ENCODE measurements around the gene INPP5B. TPM values are rescaled to one million over a fixed set of nuclear protein-coding genes. Genes with fewer than 3 reads are reported as not detected.

The INPP5B gene
- total and polyA plus RNA-seq, 7 donors, result 5.1 to 34.1 (median 29.0) TPM

DNA sequence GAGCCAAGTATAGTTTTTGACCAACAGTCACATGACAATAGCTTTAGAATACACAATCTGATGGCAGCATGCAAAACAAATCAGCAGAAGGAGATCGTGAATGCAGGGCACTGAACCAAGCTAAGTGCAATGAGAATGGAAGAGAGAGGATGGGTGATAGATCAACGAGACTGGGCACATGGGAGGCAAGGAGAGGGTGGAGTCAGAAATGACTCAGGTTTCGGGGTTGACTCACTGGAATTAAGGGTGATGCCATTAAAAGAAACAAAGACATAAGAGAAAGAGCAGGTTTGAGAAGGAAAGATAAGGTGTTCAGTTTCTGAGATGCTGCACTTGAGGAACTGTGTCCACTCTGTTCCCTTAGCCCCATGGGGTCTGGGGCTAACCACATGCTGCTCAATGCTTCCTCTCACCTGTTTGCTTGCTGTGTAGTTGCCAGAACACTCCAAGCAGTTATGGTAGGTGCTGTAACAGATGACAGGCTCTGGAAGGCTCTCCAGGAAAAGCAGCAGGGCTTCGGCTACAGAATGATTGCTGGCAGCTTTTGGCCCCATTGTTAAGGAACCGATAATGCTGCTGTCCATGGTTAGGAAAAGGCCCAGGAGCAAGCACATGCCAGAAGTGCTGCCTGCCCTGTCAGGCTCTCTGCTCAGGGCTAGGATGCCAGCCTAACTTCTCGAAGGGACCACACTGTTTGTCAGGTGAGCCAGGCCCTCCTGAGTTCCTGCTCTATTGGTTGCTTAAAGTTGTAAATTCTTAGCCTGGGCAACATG, 81.3 kb downstream of the INPP5B start:
- no peak overlapping the region for H3K27ac ChIP-seq
- H3K36me3 ChIP-seq, result peaks cover 6 to 88% (median 53%) of the 10 kb centered on the region in 4 donors
- H3K4me1 ChIP-seq, result peaks cover 0 to 2% (median 1%) of the 10 kb centered on the region in 4 donors
- intact Hi-C loops (cut with DNase I), result no loop called here
- no peaks in the 10 kb centered on the region for H3K9me3 ChIP-seq
- 88 to 89% methylated on average over 6 of the region's 6 CpGs for WGBS, 2 donors
- H3K27me3 ChIP-seq, result no peaks in the 10 kb centered on the region
- DNase-seq, result no peak
- TF ChIP-seq POLR2A (IDR thresholded peaks at IDR 0.05) (no peak), POLR2AphosphoS5 (IDR thresholded peaks at IDR 0.05) (no peak), EP300 (IDR thresholded peaks at IDR 0.05) (no peak)
- TF ChIP-seq, protein P1, sequence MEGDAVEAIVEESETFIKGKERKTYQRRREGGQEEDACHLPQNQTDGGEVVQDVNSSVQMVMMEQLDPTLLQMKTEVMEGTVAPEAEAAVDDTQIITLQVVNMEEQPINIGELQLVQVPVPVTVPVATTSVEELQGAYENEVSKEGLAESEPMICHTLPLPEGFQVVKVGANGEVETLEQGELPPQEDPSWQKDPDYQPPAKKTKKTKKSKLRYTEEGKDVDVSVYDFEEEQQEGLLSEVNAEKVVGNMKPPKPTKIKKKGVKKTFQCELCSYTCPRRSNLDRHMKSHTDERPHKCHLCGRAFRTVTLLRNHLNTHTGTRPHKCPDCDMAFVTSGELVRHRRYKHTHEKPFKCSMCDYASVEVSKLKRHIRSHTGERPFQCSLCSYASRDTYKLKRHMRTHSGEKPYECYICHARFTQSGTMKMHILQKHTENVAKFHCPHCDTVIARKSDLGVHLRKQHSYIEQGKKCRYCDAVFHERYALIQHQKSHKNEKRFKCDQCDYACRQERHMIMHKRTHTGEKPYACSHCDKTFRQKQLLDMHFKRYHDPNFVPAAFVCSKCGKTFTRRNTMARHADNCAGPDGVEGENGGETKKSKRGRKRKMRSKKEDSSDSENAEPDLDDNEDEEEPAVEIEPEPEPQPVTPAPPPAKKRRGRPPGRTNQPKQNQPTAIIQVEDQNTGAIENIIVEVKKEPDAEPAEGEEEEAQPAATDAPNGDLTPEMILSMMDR (IDR thresholded peaks at IDR 0.05), result no peak
- H3K4me3 ChIP-seq, result no peak overlapping the region

DNA sequence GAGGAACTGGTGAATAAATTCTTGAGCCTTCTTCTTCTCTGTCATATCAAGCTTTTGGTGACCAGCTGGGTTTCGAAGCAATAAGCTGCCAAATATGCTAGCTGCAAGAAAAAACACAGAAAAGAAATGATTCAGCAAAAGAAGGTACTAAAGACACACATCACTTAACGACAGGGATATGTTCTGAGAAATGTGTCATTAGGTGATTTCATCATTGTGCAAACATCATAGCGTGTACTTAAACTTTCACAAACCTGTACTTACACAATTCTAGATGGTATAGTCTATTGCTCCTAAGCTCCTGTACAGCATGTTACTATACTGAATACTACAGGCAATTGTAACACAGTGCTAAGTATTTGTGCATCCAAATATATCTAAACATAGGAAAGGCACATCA, 84.5 kb downstream of the INPP5B start:
- no peaks in the 10 kb centered on the region for H3K9me3 ChIP-seq
- H3K27me3 ChIP-seq, result no peaks in the 10 kb centered on the region
- H3K4me3 ChIP-seq, result no peak overlapping the region
- TF ChIP-seq EP300 (IDR thresholded peaks at IDR 0.05) (no peak), POLR2AphosphoS5 (IDR thresholded peaks at IDR 0.05) (no peak), POLR2A (IDR thresholded peaks at IDR 0.05) (no peak)
- TF ChIP-seq, protein P1 (IDR thresholded peaks at IDR 0.05), result no peak
- intact Hi-C loops (cut with DNase I), result no loop called here
- H3K27ac ChIP-seq, result no peak overlapping the region
- H3K36me3 ChIP-seq, result peaks cover 0 to 59% (median 34%) of the 10 kb centered on the region in 4 donors
- DNase-seq, result no peak
- H3K4me1 ChIP-seq, result peaks cover 0 to 26% (median 19%) of the 10 kb centered on the region in 4 donors
- 42 to 71% methylated on average over 3 of the region's 3 CpGs for WGBS, 2 donors

DNA sequence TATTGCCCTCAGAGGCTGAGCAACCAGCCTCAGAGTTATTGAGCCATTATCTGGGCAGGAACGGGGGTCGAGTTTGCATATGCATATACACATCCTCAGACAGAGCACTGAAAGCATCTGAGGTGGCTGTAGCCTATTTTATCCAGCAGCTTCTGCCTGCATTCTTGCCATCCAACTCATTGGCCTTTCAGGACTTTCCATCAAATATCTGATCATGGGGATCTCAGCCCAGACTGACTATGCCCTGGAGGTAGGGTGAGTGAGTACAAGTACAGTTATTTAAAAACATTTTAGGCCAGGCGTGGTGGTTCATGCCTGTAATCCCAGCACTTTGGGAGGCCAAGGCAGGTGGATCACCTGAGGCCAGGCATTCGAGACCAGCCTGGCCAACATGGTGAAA, 85.7 kb downstream of the INPP5B start:
- intact Hi-C loops (cut with DNase I), result no loop called here
- H3K36me3 ChIP-seq, result peaks cover 0 to 58% (median 36%) of the 10 kb centered on the region in 4 donors
- WGBS, 2 donors, result 88 to 92% methylated on average over 4 of the region's 4 CpGs

DNA sequence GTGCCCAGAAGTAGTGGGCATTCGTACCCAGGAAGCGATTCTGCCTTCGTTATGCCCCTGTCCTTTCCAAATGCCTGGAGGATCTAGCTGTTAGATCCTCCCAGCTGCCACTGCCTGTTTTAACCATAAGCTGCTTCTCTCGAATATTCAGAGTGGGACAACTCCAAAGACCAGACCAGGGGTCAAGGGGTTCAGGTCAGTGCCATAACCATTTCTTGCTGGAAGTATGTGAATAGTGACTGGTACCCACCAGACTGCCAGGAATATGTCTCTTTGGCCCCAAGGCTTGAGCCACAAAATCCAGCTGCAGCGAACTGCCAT, 86.5 kb downstream of the INPP5B start:
- no peak for DNase-seq
- H3K4me3 ChIP-seq, result peak overlapping the region; percentile 76 to 96 (median 86)
- no peaks in the 10 kb centered on the region for H3K27me3 ChIP-seq
- peaks cover 0 to 40% (median 37%) of the 10 kb centered on the region in 4 donors for H3K4me1 ChIP-seq
- 21 to 30% methylated on average over 5 of the region's 5 CpGs for WGBS, 2 donors
- intact Hi-C loops (cut with DNase I), result no loop called here
- H3K9me3 ChIP-seq, result no peaks in the 10 kb centered on the region
- H3K36me3 ChIP-seq, result peaks cover 0 to 56% (median 28%) of the 10 kb centered on the region in 4 donors
- no peak for TF ChIP-seq POLR2A (IDR thresholded peaks at IDR 0.05)
- TF ChIP-seq POLR2AphosphoS5 (IDR thresholded peaks at IDR 0.05), result no peak
- TF ChIP-seq, protein P1 (IDR thresholded peaks at IDR 0.05), result peak in 2 of 4 experiments; percentile 24 to 42
- TF ChIP-seq EP300 (IDR thresholded peaks at IDR 0.05), result no peak
- H3K27ac ChIP-seq, result peak overlapping the region; percentile 92 to 97 (median 96)

More for the DNA sequence above, 85.7 kb downstream of the INPP5B start:
- Histone ChIP-seq H3K27ac (peak overlapping the region in 1 of 4 donors; percentile 97), H3K4me3 (no peak overlapping the region), H3K27me3 (no peaks in the 10 kb centered on the region), H3K9me3 (no peaks in the 10 kb centered on the region), H3K4me1 (peaks cover 0 to 36% (median 30%) of the 10 kb centered on the region in 4 donors)
- TF ChIP-seq POLR2AphosphoS5 (IDR thresholded peaks at IDR 0.05), result no peak
- TF ChIP-seq, protein P1 (IDR thresholded peaks at IDR 0.05), result no peak
- TF ChIP-seq POLR2A (IDR thresholded peaks at IDR 0.05), result no peak
- no peak for TF ChIP-seq EP300 (IDR thresholded peaks at IDR 0.05)
- no peak for DNase-seq
